ENCODE data around the gene RBM4.
"Not testable (repeated sequence)": the region's sequence is repeated elsewhere in the genome, so short reads cannot be mapped to it uniquely, and the experiment has no call there.

Gene RBM4

GRCh38 chr11:66629356-66629755 is 9.1 kb upstream of the RBM4 start:
- no peaks in the 10 kb centered on the region for H3K9me3 Mint-ChIP-seq
- H3K36me3 Mint-ChIP-seq (ENCODE audit: low read depth): peaks cover 69% of the 10 kb centered on the region
- H3K27me3 Mint-ChIP-seq: no peaks in the 10 kb centered on the region
- H3K27ac Mint-ChIP-seq: no peak overlapping the region
- no peak overlapping the region for H3K4me3 Mint-ChIP-seq
- peaks cover 46% of the 10 kb centered on the region for H3K4me1 Mint-ChIP-seq (ENCODE audit: low read depth)

GRCh38 chr11:66631883-66632282 is 6.6 kb upstream of the RBM4 start:
- H3K27ac Mint-ChIP-seq: peak overlapping the region; percentile 52
- peaks cover 71% of the 10 kb centered on the region for H3K36me3 Mint-ChIP-seq (ENCODE audit: low read depth)
- H3K4me1 Mint-ChIP-seq (ENCODE audit: low read depth): peaks cover 51% of the 10 kb centered on the region
- H3K27me3 Mint-ChIP-seq: no peaks in the 10 kb centered on the region
- H3K9me3 Mint-ChIP-seq: no peaks in the 10 kb centered on the region
- no peak overlapping the region for H3K4me3 Mint-ChIP-seq

- Mint-ChIP-seq H3K4me1 (ENCODE audit: low read depth) (peaks cover 51% of the 10 kb centered on the region), H3K27ac (no peak overlapping the region), H3K36me3 (ENCODE audit: low read depth) (peaks cover 69% of the 10 kb centered on the region), H3K4me3 (no peak overlapping the region), H3K27me3 (no peaks in the 10 kb centered on the region), H3K9me3 (no peaks in the 10 kb centered on the region)
Measured at GRCh38 chr11:66632952-66633351, 5.6 kb upstream of the RBM4 start.

GRCh38 chr11:66636411-66636810 is 2.1 kb upstream of the RBM4 start:
- Mint-ChIP-seq H3K9me3 (no peaks in the 10 kb centered on the region), H3K36me3 (ENCODE audit: low read depth) (peaks cover 78% of the 10 kb centered on the region), H3K27ac (peak overlapping the region; percentile 97), H3K4me1 (ENCODE audit: low read depth) (peaks cover 56% of the 10 kb centered on the region), H3K27me3 (no peaks in the 10 kb centered on the region), H3K4me3 (no peak overlapping the region)

GRCh38 chr11:66637557-66638176 is 836 bp upstream of the RBM4 start:
- Mint-ChIP-seq H3K9me3 (no peaks in the 10 kb centered on the region), H3K36me3 (ENCODE audit: low read depth) (peaks cover 82% of the 10 kb centered on the region), H3K4me3 (peak overlapping the region; percentile 90), H3K27ac (peak overlapping the region; percentile 97), H3K27me3 (no peaks in the 10 kb centered on the region), H3K4me1 (ENCODE audit: low read depth) (peaks cover 61% of the 10 kb centered on the region)

- H3K4me3 Mint-ChIP-seq: peak overlapping the region; percentile 90
- H3K9me3 Mint-ChIP-seq: no peaks in the 10 kb centered on the region
- no peaks in the 10 kb centered on the region for H3K27me3 Mint-ChIP-seq
- peaks cover 88% of the 10 kb centered on the region for H3K36me3 Mint-ChIP-seq (ENCODE audit: low read depth)
- H3K4me1 Mint-ChIP-seq (ENCODE audit: low read depth): peaks cover 76% of the 10 kb centered on the region
- peak overlapping the region; percentile 97 for H3K27ac Mint-ChIP-seq
Measured at GRCh38 chr11:66639066-66639813, 737 bp downstream of the RBM4 start.

- H3K27ac Mint-ChIP-seq: peak overlapping the region; percentile 97
- H3K9me3 Mint-ChIP-seq, H3K27me3 Mint-ChIP-seq: not testable (repeated sequence)
- H3K4me3 Mint-ChIP-seq: peak overlapping the region; percentile 90
- peaks cover 77% of the 10 kb centered on the region for H3K4me1 Mint-ChIP-seq (ENCODE audit: low read depth)
- peaks cover 88% of the 10 kb centered on the region for H3K36me3 Mint-ChIP-seq (ENCODE audit: low read depth)
Measured at GRCh38 chr11:66639814-66640340, 1.4 kb downstream of the RBM4 start.

GRCh38 chr11:66641834-66642233 is 3.3 kb downstream of the RBM4 start:
- Mint-ChIP-seq H3K27ac (peak overlapping the region; percentile 87), H3K4me1 (ENCODE audit: low read depth) (peaks cover 91% of the 10 kb centered on the region), H3K36me3 (ENCODE audit: low read depth) (peaks cover 96% of the 10 kb centered on the region), H3K9me3 (no peaks in the 10 kb centered on the region), H3K4me3 (peak overlapping the region; percentile 90), H3K27me3 (no peaks in the 10 kb centered on the region)

- peaks cover 89% of the 10 kb centered on the region for H3K4me1 Mint-ChIP-seq (ENCODE audit: low read depth)
- peaks cover 95% of the 10 kb centered on the region for H3K36me3 Mint-ChIP-seq (ENCODE audit: low read depth)
- H3K9me3 Mint-ChIP-seq: no peaks in the 10 kb centered on the region
- no peak overlapping the region for H3K27ac Mint-ChIP-seq
- H3K27me3 Mint-ChIP-seq: no peaks in the 10 kb centered on the region
- H3K4me3 Mint-ChIP-seq: peak overlapping the region; percentile 90
Measured at GRCh38 chr11:66643745-66644437, 5.4 kb downstream of the RBM4 start.

GRCh38 chr11:66646828-66647227 is 8.3 kb downstream of the RBM4 start:
- Mint-ChIP-seq H3K9me3 (no peaks in the 10 kb centered on the region), H3K4me3 (no peak overlapping the region), H3K4me1 (ENCODE audit: low read depth) (peaks cover 83% of the 10 kb centered on the region), H3K27ac (peak overlapping the region; percentile 49), H3K36me3 (ENCODE audit: low read depth) (peaks cover 91% of the 10 kb centered on the region), H3K27me3 (no peaks in the 10 kb centered on the region)

- H3K36me3 Mint-ChIP-seq (ENCODE audit: low read depth): peaks cover 74% of the 10 kb centered on the region
- H3K27ac Mint-ChIP-seq: peak overlapping the region; percentile 26
- no peaks in the 10 kb centered on the region for H3K27me3 Mint-ChIP-seq
- H3K4me1 Mint-ChIP-seq (ENCODE audit: low read depth): peaks cover 64% of the 10 kb centered on the region
- no peaks in the 10 kb centered on the region for H3K9me3 Mint-ChIP-seq
- no peak overlapping the region for H3K4me3 Mint-ChIP-seq
Measured at GRCh38 chr11:66649903-66650302, 11.4 kb downstream of the RBM4 start.

GRCh38 chr11:66651016-66651415 is 12.5 kb downstream of the RBM4 start:
- H3K4me3 Mint-ChIP-seq: no peak overlapping the region
- peaks cover 53% of the 10 kb centered on the region for H3K4me1 Mint-ChIP-seq (ENCODE audit: low read depth)
- no peaks in the 10 kb centered on the region for H3K9me3 Mint-ChIP-seq
- H3K27ac Mint-ChIP-seq: peak overlapping the region; percentile 31
- peaks cover 71% of the 10 kb centered on the region for H3K36me3 Mint-ChIP-seq (ENCODE audit: low read depth)
- no peaks in the 10 kb centered on the region for H3K27me3 Mint-ChIP-seq

- no peaks in the 10 kb centered on the region for H3K27me3 Mint-ChIP-seq
- H3K36me3 Mint-ChIP-seq (ENCODE audit: low read depth): peaks cover 55% of the 10 kb centered on the region
- H3K27ac Mint-ChIP-seq: peak overlapping the region; percentile 36
- H3K4me1 Mint-ChIP-seq (ENCODE audit: low read depth): peaks cover 37% of the 10 kb centered on the region
- H3K9me3 Mint-ChIP-seq: no peaks in the 10 kb centered on the region
- H3K4me3 Mint-ChIP-seq: no peak overlapping the region
Measured at GRCh38 chr11:66652651-66653050, 14.1 kb downstream of the RBM4 start.

- Mint-ChIP-seq H3K4me1 (ENCODE audit: low read depth) (peaks cover 34% of the 10 kb centered on the region), H3K9me3 (no peaks in the 10 kb centered on the region), H3K4me3 (no peak overlapping the region), H3K27me3 (no peaks in the 10 kb centered on the region), H3K27ac (peak overlapping the region; percentile 36), H3K36me3 (ENCODE audit: low read depth) (peaks cover 51% of the 10 kb centered on the region)
Measured at GRCh38 chr11:66653123-66653522, 14.6 kb downstream of the RBM4 start.

- Mint-ChIP-seq H3K4me1 (ENCODE audit: low read depth) (peaks cover 14% of the 10 kb centered on the region), H3K36me3 (ENCODE audit: low read depth) (peaks cover 37% of the 10 kb centered on the region), H3K9me3 (no peaks in the 10 kb centered on the region), H3K4me3 (no peak overlapping the region), H3K27me3 (no peaks in the 10 kb centered on the region), H3K27ac (peak overlapping the region; percentile 29)
Measured at GRCh38 chr11:66659763-66660162, 21.3 kb downstream of the RBM4 start.

All from stimulated activated naive CD8-positive, alpha-beta T cell treated with anti-CD3 and anti-CD28 coated beads, Interleukin-15, Interleukin-2, amounts not matched to agents 100 ng/mL and 50 ng/mL, for 24 hours (primary cell).